ENCODE data around the gene NEIL3. TPM values are rescaled to one million over a fixed set of nuclear protein-coding genes. Genes with fewer than 3 reads are reported as not detected.

NEIL3 gene
- total RNA-seq, 4 donors from 2014 or later = not detected

DNA sequence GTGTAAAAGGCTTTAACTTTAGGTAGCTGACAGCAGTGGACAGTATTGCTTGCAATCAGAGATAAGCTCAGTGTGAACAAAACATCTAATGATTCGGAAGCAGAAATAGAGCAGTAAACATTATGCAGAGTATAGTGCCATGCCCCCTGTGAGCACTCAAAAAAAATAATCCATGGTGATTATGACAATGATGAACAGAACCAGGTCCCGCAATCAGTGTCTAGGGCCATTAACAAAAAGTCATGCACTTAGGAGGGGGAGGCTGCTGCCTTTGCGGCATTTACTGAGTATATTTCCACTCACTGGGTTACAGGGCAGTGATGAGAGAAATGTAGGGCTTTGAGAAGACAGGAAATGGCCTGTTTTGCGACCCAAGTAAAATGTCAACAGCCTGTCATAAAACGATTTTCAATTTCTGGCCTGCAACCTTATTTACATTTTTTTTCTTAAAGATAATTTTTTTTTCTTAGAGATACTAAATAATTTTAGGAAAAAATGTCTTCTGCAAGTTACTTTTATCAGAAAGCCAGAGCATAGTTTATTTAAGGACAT lies 27.3 kb upstream of the NEIL3 start:
- no peaks in the 10 kb centered on the region for H3K36me3 ChIP-seq
- H3K4me3 ChIP-seq = no peak overlapping the region
- no peaks in the 10 kb centered on the region for H3K27me3 ChIP-seq
- H3K9me3 ChIP-seq = no peaks in the 10 kb centered on the region
- H3K4me1 ChIP-seq = no peaks in the 10 kb centered on the region
- WGBS, 2 donors = 38 to 44% methylated on average over 5 of the region's 5 CpGs
- H3K27ac ChIP-seq = no peak overlapping the region
- TF ChIP-seq POLR2A (IDR thresholded peaks at IDR 0.05) (no peak), EP300 (IDR thresholded peaks at IDR 0.05) (no peak)
- TF ChIP-seq, protein P1, sequence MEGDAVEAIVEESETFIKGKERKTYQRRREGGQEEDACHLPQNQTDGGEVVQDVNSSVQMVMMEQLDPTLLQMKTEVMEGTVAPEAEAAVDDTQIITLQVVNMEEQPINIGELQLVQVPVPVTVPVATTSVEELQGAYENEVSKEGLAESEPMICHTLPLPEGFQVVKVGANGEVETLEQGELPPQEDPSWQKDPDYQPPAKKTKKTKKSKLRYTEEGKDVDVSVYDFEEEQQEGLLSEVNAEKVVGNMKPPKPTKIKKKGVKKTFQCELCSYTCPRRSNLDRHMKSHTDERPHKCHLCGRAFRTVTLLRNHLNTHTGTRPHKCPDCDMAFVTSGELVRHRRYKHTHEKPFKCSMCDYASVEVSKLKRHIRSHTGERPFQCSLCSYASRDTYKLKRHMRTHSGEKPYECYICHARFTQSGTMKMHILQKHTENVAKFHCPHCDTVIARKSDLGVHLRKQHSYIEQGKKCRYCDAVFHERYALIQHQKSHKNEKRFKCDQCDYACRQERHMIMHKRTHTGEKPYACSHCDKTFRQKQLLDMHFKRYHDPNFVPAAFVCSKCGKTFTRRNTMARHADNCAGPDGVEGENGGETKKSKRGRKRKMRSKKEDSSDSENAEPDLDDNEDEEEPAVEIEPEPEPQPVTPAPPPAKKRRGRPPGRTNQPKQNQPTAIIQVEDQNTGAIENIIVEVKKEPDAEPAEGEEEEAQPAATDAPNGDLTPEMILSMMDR (IDR thresholded peaks at IDR 0.05) = no peak
- DNase-seq (ENCODE audit: low spot score in 2 of 2) = no peak

DNA sequence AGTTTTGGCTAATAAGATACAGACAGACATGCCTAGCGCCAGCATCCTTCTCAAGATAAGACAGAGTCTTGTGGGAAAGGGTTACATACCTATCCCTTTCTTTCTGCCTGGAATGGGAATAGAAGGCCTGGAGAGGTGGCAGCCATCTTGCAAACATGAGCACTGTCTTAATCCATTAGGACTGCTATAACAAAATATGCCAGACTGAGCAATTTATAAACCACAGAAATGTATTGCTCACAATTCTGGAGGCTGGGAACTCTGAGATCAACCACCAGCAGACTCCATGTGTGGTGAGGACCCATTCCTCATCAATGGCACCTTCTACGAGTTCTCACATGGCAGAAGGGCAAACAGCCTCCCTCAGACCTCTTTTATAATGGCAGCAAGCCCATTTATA lies 26.5 kb upstream of the NEIL3 start:
- Histone ChIP-seq H3K4me3 (no peak overlapping the region), H3K4me1 (no peaks in the 10 kb centered on the region), H3K36me3 (no peaks in the 10 kb centered on the region), H3K9me3 (no peaks in the 10 kb centered on the region), H3K27ac (no peak overlapping the region), H3K27me3 (no peaks in the 10 kb centered on the region)
- no peak for DNase-seq (ENCODE audit: low spot score in 2 of 2)
- 90 to 93% methylated on average over 2 of the region's 2 CpGs for WGBS, 2 donors
- TF ChIP-seq, protein P1 (IDR thresholded peaks at IDR 0.05) = no peak
- TF ChIP-seq POLR2A (IDR thresholded peaks at IDR 0.05) = no peak
- TF ChIP-seq EP300 (IDR thresholded peaks at IDR 0.05) = no peak

DNA sequence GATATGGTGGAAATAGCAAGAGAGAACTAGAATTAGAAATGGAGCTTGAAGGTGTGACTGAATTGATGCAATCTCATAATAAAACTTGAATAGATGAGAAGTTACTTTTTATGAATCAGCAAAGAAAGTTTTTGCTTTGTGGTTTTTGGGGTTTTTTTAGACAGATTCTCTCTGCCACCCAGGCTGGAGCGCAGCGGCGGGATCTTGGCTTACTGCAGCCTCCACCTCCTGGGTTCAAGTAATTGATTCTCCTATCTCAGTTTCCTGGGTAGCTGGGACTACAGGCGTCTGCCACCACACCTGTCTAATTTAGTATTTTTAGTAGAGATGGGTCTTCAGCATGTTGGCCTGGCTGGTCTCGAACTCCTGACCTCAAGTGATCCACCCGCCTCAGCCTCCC lies 23.7 kb upstream of the NEIL3 start:
- Histone ChIP-seq H3K4me3 (no peak overlapping the region), H3K27ac (no peak overlapping the region), H3K9me3 (no peaks in the 10 kb centered on the region), H3K4me1 (no peaks in the 10 kb centered on the region), H3K27me3 (no peaks in the 10 kb centered on the region), H3K36me3 (no peaks in the 10 kb centered on the region)
- no peak for DNase-seq (ENCODE audit: low spot score in 2 of 2)
- TF ChIP-seq, protein P1 (IDR thresholded peaks at IDR 0.05) = no peak
- TF ChIP-seq EP300 (IDR thresholded peaks at IDR 0.05) = no peak
- TF ChIP-seq POLR2A (IDR thresholded peaks at IDR 0.05) = no peak
- WGBS, 2 donors = 87 to 92% methylated on average over 6 of the region's 6 CpGs

DNA sequence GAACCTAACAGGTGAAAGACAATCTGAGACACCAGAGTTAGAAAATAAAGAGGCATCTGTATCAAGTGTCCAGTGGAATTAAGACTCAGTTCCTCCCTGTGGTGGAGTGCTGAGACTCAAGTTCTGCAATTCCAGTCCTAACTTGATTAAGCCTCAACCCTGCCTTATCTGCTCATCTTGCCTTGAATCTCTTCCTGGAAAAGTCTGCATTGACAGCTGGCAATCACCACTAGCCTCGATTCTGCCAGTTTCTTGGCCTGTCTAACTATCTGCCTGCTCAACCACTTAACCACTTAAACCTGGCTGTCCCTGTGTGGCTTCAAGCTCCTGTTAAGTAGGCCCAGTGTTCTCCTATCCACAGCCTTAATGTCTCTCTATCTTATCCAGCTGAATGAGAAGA lies 22.4 kb upstream of the NEIL3 start:
- Histone ChIP-seq H3K9me3 (no peaks in the 10 kb centered on the region), H3K4me1 (no peaks in the 10 kb centered on the region), H3K27me3 (no peaks in the 10 kb centered on the region), H3K4me3 (no peak overlapping the region), H3K27ac (no peak overlapping the region), H3K36me3 (no peaks in the 10 kb centered on the region)
- TF ChIP-seq POLR2A (IDR thresholded peaks at IDR 0.05) = no peak
- TF ChIP-seq EP300 (IDR thresholded peaks at IDR 0.05) = no peak
- TF ChIP-seq, protein P1 (IDR thresholded peaks at IDR 0.05) = no peak
- 47 to 63% methylated on average over 1 of the region's 1 CpG for WGBS, 2 donors
- DNase-seq (ENCODE audit: low spot score in 2 of 2) = no peak

DNA sequence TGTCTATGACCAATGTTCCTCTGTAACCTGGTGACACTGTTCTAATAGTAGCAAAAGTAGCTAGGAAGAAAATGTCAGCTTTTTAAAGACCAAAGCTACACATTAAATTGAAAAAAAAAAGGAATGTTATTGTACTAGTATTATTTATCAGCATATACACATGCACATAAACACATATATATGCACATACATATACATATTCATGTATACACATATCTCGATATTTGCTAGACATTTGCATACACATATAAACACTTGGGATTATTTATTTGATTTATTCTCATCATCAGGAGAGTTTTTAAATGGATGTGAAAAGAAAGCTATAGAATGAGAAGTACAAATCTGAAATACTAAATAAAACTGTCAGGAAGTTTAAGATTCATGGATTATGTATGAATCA lies 21.3 kb upstream of the NEIL3 start:
- no peaks in the 10 kb centered on the region for H3K4me1 ChIP-seq
- H3K36me3 ChIP-seq = no peaks in the 10 kb centered on the region
- WGBS, 2 donors = 91 to 92% methylated on average over 1 of the region's 1 CpG

More for the DNA sequence above, 21.3 kb upstream of the NEIL3 start:
- no peak overlapping the region for H3K27ac ChIP-seq
- no peaks in the 10 kb centered on the region for H3K27me3 ChIP-seq
- DNase-seq (ENCODE audit: low spot score in 2 of 2) = no peak
- TF ChIP-seq EP300 (IDR thresholded peaks at IDR 0.05) (no peak), POLR2A (IDR thresholded peaks at IDR 0.05) (no peak)
- TF ChIP-seq, protein P1 (IDR thresholded peaks at IDR 0.05) = no peak
- no peak overlapping the region for H3K4me3 ChIP-seq
- H3K9me3 ChIP-seq = no peaks in the 10 kb centered on the region
